GM18858 (cell line): ENCODE results near the gene HTR6.
"Not testable (repeated sequence)": the region's sequence is repeated elsewhere in the genome, so short reads cannot be mapped to it uniquely, and the experiment has no call there.

Experiments
- ATAC-seq: cut with Tn5 transposase; IDR thresholded peaks from one replicate; pipeline ENCODE4 v1.9.1; 2021; ENCODE audit not compliant: unreplicated experiment

The HTR6 gene

DNA sequence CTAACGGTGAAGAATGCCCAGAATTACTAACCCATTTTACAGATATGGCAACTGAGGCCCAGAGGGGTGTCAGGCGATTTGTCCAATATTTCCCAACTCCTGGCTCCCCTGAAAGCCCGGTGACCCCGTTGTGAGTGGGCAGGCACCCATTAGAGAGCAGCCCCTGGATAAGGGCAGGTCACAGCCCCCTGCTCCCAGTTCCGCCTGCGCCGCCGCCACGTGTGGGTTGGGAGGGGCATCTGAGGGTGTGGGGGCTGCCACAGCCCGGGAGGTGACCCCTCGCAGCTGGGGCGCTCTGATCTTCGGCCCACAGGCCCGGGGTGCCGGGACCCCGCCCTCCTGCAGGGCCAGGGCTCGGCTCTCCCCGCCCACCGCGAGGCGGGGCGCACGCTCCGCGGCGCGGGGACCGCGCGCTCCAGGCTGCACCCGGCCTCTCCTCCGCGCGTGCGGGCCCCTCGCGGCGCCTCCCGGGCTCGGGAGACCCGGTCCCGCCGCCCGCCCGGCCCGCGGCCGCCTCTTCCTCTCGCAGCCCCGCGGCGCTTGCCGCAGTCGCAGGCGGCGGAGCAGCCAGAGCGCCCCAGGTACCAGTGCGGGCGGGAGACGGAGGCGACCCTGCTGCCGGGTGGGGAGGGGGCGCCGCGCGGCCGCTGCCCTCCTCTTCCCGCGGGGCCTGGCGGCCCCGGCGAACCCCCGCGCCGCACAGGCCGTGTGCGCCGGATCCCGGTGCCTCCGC lies at the start of gene HTR6:
HTR6 (plus strand) TSS at position 423 of the 733 bp plus-strand sequence. CDS start 879 bp downstream, outside the sequence.
- no peak for ATAC-seq

DNA sequence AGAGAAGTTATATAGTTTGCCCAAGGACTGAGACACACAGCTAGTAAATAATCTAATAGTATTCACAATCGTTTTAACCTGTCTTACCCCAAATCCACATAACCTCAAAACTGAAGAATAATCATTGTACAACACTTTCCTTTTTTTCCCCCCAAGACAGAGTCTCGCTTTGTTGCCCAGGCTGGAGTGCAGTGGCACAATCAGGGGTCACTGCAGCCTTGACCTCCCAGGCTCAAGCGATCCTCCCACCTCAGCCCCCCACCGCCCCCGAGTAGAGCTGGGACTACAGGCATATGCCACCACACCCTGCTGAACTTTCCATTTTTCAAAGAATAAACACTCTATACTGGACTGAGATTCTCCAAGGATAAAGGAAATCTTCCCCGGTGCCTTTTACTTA lies 49.2 kb upstream of the HTR6 start:
- no peak for ATAC-seq

DNA sequence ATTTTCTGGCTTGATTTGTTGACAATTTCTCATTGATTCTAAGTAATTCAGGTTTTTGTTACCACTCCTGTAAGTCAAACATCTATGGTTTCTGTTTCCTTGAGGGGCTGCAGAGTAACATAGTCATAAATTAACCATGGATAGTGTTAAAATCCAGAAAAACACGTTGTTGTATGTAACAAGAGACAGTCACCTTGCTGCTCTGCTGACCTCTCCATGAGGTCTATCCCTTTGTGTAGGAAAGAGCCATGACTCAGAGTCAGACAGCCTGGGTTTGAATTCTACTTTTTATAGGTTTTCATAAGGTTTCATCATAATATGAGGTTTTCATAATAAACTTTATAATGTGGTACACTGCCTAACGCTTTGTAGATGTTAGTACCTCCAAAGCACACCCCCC lies 48.2 kb upstream of the HTR6 start:
- ATAC-seq, result no peak

DNA sequence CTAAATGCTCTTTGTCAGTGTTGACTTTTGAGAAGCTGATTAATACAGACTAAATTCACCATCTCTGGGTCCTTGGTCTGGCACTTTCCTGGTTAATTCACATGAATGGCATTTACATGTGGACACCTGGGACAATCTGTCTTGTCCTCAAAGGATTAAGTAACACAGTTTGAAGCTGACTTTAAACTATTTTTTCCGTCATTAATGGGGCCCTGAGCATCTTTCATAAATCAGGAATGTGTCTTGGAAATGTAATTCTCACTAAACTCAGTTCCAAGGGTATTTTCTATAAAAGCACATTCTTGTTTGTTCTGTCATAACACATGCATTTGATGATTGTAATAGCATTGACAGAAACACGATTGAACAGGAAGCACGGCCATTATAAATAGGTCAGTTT lies 47.3 kb upstream of the HTR6 start:
- ATAC-seq, result no peak

DNA sequence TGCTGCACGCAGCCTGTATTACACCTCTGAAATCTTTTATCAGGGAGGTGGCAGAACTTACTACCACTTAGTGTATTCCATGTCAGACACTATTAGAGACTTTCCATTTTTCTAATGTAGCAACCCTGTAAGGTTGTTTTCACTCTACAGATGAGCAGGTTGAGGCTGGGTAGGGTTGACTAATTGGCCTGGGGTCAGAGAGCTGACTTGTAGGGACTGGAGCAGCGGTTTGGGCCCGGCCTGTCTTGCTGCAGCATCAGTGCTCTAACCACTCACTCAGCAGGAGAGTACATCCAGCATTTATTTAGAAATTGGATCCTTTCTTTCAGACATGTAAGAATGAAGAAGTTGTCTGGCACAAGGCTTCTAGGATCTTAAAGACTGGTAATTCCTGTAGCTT lies 46.2 kb upstream of the HTR6 start:
- ATAC-seq, result no peak

DNA sequence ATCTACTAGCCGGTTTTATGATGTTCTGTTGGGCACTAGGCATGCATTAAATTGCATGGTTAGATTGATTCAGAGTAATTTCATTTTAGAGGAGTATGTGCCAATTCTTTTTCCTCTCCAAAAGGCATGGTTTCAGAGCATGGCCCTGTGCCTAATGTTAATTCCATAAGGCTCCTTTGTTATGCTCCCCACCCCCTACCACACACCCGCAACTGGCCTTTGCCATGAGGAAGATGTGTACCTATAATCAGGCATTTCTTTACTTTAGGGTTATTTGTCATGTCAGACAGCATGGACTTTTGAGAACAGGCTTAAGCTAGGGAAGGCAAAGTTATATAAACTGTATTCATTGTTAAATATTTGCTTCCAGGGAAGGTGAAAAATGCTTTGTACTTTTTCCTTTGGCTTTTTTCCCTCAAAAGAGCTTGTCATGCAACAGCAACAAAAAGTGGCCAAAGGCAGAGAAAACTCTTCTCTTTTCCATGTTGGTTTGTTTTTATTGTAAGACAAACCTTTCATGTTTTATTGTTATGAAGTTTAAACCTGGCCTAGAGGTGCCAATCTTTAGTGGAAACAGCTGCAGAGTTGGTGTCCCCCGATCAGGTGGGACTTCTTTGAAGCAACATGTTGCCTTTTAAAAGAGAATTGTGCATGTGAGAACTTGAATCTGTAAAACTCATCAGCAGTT lies 44.8 kb upstream of the HTR6 start:
- ATAC-seq, result no peak

DNA sequence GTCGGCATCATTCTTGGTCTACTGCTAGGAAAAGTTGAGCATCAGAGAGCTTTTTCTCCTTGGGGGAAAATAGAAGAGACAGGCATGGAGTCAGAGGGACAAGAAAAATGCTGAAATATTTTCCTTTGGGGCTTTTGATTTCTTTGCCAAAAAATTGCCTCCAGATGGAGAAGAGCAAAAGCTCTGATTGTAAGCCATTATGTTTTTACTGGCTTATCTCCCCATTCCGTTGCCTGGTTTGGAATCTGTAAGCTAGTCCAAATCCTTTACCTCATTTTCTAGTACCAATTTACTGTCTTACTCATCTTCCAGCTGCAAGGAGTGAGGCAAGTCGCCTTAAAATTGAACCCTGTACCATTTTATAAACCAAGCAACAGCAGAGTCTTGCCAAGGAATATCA lies 43.9 kb upstream of the HTR6 start:
- no peak for ATAC-seq

DNA sequence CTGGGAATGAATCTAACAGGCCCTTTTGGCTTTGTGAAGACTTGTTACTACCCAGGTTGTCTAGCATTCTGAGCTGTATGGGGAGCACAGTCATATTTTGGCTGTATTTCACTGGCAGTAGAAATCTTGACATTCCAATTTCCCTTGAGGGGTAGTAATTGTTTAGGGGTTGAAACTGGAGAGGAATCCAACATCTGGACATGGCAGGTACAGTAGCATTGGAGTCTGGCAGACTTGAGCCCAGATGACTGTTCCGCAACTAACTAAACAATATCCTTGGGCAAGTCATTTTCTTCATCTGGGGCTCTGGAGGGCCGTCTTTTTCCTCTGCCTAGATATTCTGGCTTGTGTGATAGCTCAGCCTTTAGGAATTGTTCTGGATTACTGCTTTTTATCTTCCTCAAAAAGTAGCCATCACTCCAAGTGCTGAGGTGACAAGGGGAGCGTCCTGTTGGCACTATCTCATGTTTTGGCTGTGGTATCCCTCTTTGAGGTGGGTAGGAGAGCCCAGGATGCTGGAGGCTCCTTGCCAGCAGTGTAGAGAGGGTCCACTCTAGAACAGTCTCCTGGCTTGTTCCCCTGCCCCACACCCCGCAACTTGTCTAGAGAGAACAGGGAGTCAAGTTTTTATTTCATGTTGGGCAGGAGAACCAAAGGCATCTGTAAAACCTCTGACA lies 43.3 kb upstream of the HTR6 start:
- no peak for ATAC-seq

DNA sequence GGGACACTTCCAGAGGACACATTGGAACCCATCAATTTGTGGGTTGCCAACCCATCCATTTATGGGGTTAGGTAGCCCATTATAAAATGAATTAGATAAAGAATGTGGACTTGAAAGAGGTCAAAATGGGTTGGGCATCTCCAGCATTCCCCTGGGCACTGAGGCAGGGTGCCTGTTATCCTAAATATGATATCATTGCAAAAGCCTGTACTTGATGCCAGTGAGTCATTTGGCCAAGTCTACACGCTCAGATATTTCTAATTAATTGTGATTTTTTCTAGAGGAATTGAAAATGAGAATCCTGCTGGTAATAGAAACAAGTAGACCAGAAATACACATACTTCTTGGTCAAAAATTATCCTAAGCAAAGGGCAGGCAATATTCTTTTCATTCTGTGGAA lies 42.5 kb upstream of the HTR6 start:
- no peak for ATAC-seq

DNA sequence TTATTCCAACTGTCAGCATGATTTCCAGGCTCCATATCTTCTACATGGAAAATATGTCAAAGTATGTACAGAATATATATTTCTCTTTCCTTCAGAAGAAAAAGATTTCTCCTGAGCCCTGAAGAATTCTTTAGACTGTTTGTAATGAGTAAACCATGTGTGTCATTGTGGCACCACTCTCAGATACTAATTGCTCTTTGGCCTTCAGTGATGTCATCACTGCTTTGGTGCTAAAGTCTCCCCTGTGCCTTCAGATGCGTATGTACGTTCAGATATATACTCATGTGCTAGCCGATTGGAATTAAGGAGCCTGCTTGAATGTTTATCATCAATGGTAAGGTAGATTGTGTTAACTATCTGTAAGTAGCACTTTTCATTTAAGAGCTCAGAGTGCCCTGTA lies 41.2 kb upstream of the HTR6 start:
- ATAC-seq, result no peak

DNA sequence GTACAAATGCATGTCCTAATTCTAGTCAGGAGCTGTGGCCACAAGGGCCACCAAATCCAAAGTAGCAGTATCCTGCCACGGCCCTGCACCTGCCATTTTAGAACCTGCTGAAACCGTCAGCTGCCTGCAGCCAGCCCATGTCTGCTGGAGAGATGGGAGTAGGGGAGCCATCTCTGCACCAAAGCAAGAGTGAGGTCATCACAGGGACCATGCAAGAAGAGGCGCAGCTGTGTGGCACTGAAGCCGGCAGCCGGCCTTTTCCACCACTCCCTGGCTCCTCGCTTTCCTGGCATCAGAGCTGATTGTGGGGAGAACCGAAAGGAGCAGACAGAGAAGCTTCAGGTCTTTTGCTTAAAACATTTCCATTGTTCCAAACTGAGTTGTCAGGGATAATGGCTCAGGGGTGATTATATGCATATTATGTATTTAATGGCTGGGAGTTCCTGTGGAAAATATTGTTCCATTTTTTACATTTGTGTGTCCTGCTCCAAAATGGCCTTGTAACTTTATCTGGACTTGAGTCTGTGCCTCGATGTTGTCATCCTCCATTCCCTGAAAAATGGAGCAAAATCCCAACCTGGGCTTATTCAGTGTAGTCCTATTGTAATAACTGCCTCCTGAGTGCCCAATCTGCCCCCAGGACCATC lies 39.3 kb upstream of the HTR6 start:
- no peak for ATAC-seq

DNA sequence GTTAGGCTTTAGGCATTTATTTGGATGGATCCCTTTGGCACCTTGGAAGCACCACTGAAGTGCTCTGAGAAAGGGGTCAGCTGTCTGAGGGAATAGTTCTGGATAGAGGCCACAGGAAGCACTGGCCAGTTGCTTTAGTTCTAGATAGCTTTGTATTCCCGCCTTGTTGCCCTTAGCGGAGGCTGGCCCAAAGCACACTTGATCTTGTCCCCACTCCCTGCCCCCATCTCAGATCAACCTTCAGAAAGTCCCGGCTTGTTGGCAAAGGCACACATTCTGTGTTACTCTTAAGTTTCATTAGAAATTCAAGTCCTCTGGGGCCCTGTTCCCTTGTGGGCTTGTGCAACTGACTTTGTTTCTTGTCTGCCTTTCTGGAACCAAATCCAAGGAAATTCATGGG lies 35.8 kb upstream of the HTR6 start:
- no peak for ATAC-seq

DNA sequence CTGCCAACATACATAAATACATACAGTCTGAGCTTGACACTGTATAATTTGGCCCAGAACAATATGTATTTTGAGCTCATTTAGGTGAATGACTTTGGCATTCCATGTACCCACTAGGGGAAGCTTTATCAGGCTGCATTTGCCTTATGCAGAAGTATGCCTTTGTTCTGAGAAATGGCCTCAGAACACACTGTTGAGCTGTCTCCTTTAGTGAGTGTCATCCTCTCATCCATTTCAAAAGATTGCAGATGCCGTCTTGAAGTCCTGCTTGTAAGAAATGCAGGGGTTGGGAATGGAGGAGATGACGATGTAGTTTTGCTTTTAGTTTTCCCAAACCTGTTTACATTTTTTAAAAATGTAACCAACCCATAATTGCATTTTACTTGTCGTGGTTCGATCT lies 35.3 kb upstream of the HTR6 start:
- ATAC-seq, result no peak

DNA sequence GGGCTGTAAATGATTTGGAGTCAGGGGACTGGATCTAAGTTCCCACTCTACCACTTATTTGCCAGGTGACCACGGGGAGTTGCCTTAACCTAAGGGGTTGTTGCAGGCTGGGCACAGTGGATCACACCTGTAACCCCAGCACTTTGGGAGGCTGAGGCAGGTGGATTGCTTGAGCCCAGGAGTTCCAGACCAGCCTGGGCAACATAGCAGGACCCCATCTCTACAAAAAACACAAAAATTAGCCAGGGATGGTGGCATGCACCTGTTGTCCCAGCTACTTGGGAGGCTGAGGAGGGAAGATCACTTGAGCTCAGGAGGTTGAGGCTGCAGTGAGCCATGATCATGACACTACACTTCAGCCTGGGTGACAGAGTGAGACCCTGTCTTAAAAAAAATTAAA lies 34.5 kb upstream of the HTR6 start:
- not testable (repeated sequence) for ATAC-seq

DNA sequence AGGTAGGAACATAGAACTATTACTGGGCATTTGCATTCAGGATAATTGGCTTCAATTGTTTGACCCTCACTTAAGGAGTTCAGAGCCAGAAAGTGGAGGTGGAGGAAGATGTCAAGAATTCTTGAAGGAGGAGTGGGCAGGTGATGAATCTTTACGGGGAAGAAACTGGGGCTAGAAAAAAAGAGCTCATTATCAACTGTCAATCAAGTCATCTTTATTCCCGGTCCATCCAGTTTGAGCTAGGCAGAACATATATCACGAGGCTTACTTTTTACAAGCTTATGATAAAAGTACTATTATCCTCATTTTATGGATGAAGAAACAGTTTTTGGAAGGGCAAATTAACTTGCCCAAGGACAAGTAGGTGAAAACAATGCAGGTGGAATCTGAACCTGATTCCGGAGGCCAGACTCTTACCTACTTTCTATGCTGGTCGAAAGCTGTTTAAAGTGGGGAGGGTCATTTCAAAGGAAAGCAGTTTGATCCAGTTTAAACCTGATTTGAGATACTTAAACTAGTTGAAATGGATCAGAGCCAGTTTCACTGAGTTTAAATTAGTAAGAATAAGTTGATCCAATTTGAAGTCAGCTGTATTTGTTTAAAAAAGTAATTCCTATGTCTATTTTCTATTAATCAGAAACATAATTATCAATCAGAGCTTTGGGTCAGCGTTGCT lies 33.8 kb upstream of the HTR6 start:
- no peak for ATAC-seq

DNA sequence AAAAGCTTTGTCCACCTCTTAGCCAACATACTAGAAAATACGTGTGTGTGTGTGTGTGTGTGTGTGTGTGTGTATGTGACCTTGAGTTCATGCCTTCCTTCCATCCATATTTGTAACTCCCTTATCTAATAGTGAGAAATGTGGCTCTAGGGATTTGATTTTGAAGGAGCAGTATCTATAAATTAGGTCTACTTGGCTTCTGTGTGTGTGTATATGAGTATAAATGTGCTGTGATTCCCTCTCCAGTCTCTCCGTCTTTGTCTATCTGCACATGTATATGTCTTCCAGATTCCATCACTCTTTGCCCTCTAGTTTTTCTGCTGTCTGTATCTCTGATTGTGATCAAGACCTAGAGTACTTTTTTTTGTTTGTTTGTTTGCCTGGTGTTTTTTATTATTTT lies 32.5 kb upstream of the HTR6 start:
- ATAC-seq, result no peak

DNA sequence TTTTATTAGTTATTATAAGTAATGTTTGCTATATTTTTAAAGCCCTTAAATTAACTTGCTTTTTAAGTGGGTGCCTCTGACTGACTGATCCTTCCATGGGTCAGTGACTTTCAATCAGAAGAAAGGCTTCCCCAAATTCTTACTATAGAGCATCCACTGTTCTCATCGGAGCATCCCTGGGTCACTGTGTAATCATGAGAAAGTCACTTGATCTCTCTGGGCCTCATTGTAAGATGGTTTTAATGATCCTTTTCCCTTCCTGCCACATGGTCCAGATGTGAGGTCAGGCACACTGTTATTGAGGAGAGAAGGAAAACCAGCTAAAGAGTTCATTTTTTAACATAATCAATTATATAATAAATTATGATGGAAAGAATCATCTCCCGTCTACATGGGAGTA lies 31.6 kb upstream of the HTR6 start:
- ATAC-seq, result no peak

DNA sequence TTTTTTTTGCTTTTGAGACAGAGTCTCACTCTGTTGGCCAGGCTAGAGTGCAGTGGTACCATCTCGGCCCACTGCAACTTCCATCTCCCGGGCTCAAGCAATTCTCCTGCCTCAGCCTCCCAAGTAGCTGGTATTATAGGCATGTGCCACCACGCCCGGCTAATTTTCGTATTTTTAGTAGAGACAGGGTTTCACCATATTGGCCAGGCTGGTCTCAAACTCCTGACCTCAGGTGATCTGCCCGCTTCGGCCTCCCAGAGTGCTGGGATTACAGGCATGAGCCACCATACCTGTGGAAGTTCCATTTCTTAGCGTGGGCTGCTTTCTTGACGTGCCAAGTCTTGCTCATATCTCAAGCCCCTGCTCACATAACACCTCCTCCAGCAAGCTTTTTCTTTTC lies 29.6 kb upstream of the HTR6 start:
- not testable (repeated sequence) for ATAC-seq

DNA sequence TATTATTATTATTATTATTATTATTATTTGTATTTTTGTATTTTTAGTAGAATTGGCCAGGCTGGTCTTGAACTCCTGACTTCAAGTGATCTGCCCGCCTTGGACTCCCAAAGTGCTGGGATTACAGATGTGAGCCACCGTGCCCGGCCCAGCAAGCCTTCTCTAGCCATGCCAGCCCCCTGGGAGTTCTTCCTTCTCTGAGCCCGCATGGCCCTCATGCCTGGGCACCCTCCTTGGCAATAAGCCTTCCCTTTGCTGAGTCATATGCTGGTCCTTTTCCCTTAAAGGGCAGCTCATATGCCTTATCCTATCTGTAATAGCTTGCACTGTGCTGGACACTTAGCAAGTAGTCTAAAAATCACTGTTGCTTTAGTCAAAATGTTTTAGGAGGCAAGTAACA lies 29.0 kb upstream of the HTR6 start:
- ATAC-seq, result no peak

DNA sequence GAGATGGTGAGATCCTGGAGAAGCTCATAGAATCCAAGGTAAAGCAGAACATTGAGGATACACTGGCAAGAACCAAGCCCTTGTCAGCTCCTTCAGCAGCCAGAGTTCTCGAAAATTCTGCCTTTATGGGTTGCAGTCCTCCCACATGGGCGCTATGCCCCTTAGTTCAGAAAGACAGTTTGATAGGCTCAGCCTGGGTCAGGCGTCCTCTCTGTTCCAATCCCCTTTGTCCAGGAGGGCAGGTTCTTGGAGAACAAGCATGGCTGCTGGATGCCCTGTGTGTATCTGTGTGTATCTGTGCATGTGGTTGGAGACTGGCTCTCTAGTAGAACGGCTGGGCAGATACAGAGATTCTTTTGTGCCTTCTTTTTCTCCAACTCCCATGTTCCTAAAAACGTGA lies 28.6 kb upstream of the HTR6 start:
- ATAC-seq, result no peak

DNA sequence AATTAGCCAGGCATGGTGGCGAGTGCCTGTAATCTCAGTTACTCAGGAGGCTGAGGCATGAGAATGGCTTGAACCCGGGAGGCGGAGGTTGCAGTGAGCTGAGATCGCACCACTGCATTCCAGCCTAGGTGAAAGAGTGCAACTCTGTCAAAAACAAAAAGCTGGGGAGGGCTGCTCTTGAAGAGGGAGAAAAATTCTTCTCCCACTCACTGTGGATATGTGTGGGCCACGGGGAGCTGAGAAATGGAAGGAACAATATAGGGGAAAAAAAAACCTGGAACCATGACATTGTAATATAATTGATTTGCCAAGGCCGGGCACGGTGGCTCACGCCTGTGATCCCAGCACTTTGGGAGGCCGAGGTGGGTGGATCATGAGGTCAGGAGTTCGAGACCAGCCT lies 27.9 kb upstream of the HTR6 start:
- ATAC-seq, result not testable (repeated sequence)
